OCI-M1 (cell line): ENCODE data around the gene BEST3.
"Not testable (repeated sequence)": the region's sequence is repeated elsewhere in the genome, so short reads cannot be mapped to it uniquely, and the experiment has no call there.

Experiments used
- DNase-seq: peaks from one replicate; lab custom pipeline; 2025; lab: John Stamatoyannopoulos, UW

The BEST3 gene

DNA sequence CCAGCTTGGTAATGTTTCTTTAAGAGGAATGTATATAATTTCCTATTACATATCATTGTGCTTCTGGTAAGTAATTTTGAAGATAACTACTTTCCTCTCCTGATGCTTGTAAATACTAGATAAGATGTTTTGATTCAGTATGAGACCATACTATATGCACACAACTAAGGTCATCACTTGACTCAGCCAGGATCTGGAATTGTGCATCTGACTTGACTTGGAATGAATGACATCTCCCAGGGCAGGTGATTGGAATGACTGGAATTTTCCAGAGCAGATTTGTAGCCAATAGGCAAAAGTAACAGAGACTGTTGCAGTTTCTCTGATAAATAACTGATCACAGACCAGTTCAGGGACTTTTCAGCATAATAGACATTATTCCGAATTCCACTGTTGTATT lies 11.1 kb downstream of the BEST3 start:
- DNase-seq: no peak

DNA sequence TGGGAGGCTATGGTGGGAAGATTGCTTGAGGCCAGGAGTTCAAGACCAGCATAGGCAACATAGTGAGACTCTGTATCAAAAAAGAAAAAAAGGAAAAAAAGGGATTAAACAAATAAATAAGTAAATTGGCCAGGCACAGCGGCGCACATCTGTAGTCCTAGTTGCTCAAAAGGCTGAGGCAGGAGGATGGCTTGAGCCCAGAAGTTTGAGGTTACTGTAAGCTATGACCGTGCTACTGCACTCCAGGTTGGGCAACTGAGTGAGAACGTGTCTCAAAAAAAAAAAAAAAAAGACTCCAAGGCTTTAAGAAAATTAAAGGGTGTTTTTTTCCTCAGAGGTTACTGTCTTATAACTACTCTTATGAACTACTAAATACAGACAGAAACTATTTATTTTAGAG lies 11.7 kb downstream of the BEST3 start:
- DNase-seq: no peak

DNA sequence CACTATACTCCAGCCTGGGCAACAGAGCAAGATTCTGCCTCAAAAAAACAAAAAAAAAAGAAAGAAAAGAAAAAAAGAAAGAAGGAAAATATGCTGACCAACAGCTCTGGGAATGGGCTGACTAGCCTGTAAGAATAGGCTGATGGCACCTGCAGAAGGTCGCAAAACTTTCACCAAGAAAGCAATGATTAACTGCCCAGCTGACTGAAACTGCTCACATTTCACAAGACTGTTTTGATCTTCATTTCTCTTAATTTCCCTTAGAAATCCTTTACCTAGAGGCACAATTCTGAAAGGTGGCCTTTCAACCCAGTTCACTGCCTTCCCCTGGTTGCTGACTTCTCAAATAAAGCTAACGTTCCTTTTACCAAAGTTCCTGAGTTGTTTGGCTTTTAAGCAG lies 12.4 kb downstream of the BEST3 start:
- no peak for DNase-seq

DNA sequence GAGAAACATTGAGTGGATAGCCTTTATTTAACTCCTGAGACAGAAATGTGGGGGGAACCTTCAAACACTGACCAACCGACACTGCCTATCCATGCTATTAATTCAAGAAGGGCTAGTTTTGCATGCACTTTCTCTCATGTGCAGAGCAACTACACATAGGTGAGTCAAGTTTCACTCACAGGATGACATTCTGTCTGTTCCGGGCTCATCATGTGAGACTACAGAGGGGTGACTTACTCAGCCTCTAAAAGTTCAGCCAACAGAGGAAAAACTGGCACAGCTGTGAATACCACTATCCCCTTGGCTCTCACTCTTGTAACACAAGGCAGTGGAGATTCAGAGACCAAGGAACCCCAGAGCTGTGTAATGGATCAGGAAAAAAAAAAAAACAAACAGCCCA lies 13.3 kb downstream of the BEST3 start:
- DNase-seq: no peak

DNA sequence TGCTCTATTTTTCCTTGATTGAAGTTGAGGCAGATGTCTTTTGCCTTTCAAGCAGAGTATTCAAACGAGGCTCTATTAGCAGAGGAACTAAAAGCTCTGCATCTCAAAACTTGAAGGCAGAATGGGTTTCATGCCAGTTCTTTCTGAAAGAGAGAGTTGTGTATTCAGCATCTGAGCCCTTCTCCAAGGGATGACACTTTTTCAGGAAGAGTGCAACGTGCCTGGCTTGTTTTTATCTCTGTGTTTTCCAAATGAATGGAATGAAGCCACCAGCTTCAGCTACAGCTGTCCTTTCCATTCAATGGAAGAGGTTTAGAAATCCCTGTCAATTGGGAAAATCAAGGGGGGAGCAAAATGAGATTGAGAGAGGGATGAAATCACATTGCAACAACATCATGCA lies 14.6 kb downstream of the BEST3 start:
- DNase-seq: no peak

DNA sequence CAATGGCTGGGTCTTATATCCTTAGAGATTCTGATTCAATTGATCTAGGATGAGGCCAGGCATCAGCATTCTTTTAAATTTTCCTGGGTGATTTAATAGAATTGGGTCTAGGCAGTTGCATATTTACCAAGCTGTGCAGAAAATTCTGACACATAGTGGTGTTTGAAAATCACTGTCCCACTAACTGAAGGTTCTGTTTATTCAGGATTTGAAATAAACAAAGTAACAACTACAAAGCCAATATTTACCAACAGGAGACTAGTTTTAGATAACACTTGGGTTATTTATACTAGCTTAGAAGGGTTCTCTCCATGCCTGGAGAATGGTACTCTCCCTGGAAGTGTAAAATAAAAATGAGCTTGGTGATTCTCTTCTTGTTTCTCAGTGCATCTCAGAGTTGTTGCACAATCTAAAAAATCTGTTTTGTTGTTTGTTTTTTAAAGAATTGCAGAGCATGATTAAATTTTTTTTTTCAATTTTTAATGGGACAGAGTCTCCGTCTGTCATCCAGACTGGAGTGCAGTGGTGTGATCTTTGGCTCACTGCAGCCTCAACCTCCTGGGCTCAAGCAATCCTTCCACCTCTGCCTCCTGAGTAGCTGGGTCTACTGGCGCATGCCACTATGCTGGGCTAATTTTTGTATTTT lies 16.9 kb downstream of the BEST3 start:
- no peak for DNase-seq

DNA sequence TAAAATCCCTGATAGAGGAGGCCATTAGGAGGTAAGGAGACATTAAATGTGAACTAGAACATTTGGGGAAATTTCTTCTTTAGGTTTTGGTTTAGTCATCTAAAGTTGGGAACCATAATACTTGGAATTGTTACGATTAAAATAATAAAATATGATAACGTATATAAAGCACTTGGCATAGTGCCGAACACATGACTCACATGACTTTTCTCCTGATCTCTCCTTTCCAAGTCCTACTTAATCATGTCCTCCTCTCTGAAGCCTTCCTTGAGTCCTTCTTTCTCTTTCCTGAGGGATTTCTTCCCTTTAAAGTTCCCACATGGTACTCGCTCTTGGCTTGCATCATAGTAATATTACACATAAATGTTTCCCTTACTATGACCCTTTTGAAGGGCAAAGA lies 20.0 kb downstream of the BEST3 start:
- no peak for DNase-seq

DNA sequence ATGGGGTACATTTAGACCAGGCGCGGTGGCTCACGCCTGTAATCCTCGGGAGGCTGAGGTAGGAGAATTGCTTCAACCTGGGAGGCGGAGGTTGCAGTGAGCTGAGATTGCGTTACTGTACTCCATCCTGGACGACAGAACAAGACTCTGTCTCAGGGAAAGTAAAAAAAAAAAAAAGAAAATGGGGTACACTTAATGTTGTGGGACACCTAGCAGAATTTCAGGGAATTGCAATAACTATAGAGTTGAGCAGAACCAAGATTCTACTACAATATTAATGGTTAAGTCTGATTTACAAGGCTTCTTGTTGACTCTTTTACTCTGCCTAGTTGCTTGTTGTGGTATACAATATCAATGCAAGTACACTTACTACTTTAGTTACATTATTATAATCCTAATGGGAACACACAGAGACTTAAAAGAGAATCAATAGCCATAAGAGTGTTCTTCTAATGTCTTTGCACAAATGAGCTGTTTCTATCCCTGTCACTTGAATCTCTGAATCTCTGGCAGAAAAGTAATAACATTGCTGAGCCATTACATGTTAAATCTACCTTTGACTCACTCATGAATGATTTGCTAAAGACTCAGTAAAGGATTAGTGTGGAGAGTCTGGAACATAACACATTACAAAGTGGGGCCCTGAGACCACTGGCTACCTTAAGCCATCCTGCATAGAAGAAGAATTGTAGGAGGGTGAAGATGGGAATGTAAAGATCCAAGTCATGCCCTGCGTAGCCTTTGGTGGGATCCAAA lies 22.7 kb downstream of the BEST3 start:
- DNase-seq: no peak

DNA sequence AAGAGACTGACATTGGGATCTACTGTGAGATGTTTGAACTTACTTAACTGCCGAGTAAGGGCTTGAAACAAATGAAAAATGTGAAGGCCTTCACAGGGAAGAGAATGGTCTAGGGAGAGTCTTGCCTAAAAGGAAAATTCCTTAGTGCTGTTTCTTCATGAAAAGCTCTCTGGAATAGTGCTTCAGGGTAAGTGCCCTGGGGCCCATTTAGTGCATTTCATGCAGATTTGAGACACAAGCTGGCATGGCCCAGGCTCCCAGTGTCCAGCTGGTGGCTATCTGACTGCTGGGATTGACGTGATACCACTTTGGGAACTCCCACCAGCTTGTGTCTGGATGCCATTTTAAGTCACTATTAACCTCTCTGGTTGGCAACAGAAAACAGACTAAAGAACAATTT lies 26.9 kb downstream of the BEST3 start:
- DNase-seq: no peak

DNA sequence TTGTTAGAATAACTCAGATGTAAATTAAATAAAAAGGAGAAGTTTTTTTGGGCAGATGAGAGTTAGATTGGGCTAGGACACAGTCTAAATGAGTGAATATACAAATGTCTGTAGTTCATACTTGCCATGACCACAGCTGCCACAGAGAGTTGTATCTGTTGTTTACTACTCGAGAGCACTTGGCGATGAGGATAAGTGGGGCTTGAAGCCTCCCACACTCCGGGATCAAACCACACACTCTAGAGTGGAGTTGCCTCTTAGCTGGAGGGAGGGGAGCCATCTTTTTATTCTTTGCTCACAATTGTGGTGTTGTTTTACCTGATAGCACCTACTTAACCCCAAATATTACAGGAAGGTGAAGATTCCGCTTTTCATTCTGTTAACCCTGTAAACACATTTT lies 27.5 kb downstream of the BEST3 start:
- DNase-seq: no peak

DNA sequence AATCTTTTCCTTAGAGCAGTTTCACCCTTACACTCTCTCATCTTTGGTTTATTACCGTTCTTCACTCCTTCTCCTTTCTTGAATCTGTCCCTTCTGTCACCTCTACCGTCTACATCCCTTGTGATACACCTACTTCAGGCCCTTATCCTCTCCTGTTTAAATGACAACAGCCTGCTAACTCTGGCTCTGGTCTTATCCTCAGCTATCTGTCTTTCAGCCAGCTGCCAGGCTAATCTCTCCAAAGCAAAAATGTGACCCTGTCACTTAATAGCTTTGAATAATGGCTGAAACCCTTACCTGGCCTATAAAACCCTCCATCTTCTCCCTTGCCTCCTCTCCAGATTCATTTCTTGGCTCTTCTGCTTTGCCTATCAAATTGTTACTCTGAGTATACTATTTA lies 32.3 kb downstream of the BEST3 start:
- no peak for DNase-seq

DNA sequence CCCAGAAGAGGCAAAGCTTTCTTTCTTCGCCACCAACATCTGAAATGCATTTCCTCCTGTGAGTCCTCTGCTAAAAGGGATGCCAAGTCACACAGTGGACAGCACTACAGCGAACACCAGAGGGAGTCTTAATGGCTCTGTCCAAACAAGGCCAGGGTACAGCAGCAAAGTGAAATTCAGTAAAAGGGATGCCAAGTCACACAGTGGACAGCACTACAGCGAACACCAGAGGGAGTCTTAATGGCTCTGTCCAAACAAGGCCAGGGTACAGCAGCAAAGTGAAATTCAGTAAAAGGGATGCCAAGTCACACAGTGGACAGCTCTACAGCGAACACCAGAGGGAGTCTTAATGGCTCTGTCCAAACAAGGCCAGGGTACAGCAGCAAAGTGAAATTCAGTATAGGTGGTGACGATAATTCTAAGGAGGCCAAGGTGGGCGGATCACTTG lies 34.1 kb downstream of the BEST3 start:
- not testable (repeated sequence) for DNase-seq

DNA sequence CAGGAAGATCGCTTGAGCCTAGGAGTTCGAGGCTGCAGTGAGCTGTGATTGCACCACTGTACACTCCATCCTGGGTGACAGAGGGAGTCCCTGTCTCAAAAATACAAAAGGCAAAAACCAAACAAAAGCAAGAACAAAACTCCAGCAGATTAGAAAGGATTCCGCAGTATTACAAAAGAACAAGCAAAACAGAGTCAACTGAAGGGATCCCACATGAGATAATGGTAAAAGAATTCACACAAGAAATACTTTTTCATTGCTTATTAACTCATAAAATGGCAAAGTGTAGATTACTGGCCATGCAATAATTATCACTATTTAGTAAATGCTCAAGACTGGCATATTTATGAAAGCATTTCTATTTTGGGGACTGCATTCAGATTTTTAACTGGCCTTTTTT lies 35.4 kb downstream of the BEST3 start:
- DNase-seq: no peak

DNA sequence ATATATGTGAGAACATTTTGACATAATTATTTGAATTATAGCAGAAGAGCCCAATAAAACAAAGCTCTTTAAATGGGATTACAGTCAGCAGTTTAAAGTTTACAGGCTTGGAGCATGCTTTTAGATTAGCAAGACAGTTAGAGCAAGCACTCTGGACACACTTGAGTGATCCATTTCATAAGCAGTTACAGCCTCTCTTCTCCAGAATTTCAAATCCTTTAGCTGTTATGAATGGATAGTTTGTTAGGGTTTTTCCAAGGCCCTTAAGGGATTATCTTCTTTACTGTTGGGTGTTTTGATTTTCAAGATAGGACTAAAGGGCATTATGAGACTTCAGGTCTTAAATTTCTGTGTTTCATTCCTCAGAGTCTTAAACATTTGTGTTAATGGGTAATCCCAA lies 36.3 kb downstream of the BEST3 start:
- DNase-seq: no peak

DNA sequence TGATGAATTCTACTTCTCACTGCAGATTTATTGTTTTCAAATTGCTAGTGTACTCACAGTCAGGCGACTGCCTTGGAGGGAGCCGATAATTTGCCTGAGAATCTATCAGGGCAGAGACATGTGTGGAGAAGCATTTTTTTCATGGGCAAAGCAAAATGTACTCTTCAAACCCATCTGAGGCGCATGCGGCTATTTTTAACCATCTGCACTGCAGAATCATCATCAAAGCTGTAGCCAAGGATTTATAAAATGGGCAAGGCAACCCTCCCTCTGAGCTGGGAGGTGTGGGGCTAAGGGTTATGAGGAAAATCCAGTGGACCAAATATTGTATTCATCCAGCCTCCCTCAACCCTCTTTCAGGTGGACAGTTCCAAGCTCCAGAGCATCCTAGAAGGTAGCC lies 37.7 kb downstream of the BEST3 start:
- no peak for DNase-seq

DNA sequence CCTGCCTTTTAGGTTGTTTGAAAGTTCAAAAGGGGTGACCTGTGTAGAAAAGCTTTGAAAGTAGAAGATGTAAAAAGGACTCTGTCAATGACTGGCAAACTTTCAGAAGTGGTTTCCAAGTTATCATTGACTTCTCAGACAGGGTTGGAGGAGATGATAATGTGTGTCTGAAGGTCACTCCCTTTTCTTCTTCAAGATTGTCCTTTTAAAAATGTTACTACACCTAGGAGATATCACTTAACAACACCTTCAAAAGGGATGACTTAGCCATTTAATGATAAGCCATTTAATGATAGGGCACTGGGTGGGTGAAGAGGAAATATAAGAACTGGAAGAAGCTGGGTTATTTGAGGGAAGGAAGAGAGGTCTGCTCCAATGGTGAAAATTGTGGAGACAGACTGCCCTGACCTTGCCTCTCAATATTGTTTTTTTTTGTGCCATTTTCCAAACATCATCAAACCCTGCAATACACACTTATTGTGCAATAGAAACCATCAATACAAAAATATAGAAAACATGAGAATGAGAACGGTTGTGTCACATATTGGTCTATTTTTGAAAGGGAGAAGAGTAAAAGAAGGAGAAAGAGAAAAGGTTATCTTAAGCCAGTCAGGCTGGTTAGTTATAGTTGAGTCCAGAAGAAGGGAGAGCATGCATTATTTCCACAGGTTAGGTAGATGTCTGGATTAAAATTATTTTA lies 38.8 kb downstream of the BEST3 start:
- DNase-seq: peak; percentile 56

DNA sequence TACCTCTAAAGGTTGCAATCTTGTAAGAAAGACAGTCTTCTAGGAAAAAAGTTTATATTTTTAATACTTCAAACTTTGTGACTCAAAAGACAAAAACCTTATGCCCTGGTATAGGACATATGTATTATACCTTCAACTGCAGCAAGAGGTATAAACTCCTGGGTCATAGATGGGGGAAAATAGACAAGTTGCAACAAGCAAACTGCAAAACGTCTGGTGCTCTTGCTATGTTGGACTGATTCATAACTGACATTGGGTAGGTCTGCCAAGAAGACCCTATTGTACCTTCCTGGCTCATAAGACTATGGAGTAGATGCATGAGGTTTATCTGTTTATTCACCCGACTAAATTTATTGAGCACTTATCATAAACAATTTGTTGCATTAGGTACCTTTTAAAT lies 40.9 kb downstream of the BEST3 start:
- DNase-seq: no peak

DNA sequence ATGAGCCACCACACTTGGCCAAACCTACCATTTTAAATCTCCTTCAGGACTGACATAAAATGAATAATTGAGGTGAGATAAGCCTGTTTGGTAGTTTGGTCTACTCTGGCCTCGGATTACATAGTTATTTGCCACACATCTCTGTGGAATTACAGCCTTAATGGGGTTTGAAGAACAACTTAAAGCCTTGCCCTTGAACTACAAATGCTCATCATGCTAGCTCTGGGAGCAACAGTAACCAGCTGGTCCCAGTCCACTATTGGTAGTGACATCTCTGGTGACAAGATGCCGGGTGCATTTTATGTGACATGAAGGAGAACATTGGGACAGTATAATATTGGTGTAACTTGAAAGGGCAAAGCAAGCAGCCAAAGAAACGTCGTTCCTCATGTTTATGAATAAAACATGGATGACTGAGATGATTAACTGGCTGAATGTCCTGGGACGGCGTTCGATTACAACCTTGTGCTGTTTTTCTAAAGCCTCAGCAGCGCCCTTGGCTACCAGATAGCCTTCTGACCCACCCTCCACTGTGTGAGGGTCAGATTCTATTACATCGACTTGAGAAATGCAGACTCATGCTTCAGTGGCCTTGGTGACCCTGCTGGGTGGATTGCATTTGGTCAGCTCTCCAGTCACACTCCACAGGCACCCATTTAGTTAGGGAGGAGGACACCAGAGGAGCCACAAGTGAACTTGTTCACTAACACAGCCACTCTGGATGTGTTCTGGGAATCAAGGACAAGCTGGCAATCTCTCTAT lies 41.5 kb downstream of the BEST3 start:
- DNase-seq: peak; percentile 34

DNA sequence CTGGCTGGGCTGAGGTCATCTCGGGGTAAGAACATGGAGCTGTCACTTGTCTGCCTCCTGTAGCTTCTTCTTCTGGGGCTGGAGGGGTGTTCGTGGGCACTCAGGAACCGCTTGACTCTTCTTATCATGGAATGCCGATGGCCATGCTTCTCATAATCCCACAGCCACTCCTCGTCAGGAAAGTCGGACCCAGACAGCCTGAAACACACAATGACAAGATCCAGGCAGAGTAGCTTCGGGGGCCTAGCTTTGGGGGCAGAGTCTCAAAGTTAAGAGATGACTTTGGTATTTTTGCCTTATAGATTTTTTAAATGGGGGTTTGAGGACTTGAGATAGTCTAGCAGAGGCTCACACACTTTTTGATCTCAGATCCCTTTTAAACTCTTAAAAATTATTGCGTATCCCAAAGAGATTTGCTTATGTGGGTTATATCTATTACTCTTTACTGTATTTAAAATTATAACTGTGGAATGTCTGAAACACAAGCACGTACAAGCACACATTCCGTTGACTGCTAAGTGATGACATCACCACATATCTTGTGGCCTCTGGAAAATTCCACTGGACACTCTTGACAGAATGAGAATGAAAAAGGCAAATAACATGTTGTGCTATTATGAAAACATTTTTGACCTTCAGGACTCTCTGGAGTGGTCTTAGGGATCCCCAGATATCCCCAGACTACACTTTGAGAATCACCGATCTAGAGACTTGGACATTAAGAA lies 43.3 kb downstream of the BEST3 start:
- DNase-seq: no peak

DNA sequence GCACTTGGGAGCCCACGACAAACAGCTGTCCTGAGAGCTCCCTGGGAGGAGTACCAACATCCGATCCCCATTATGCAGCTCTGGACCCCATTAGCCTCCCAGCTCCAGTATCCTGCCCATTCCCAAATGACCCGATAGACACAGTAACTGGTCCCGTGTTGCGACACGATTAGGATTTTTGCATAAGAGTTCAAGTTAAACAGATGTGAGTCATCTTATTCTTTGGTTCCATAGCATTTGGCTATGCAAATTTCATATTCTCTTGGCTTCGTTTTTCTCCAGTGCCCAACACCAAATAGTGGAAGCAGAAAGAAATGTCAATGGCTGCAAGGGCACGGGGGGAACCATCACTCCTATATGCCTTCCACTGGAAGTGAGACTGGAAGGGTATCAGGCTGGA lies 45.4 kb downstream of the BEST3 start:
- DNase-seq: no peak

DNA sequence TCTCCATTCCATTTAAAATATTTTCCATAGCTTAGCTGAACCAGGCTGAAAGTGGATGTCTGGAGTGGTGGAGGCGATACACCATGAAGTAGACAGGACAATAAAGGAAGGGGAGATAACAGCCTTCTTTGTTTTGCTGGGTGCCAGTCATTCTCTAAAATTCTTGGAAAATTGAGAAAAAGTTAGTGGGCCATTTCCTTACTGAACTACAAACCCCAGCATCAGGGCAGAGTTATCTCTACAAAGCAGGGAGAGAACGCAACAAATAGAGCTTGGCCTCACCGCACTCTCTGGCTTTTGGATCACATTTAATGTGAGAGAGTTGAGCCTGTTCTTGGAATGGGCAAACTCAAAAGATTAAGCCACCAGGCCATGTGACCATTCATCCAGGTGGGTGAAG lies 47.2 kb downstream of the BEST3 start:
- peak; percentile 68 for DNase-seq

DNA sequence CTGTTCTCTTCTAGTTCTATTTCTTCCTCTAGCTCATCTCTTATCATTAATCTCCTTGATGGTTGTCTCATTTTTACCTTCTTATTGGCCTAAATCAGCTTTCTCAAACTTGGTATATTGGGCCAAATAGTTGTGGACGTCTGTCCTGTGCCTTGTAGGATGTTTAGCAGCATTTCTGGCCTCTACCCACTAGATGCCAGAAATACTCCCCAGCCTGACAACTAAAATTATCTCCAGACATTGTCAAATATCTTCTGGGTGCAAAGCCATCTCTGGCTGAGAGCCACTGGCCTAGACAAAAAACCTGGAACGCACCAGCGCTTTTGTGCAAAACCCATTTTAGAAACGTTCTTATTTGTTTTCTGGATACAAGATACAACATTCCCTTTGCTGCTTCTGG lies 49.6 kb downstream of the BEST3 start:
- no peak for DNase-seq
